Natural killer cell (primary cell): ENCODE results near the gene C18orf32. TPM values are rescaled to one million over a fixed set of nuclear protein-coding genes. Genes with fewer than 3 reads are reported as not detected.

Source experiments
- ATAC-seq, 3 donors: fragments of 150-1000 bp in 2 of 3; fragments of 200-7000 bp in 1 of 3; cut with Tn5 transposase; 1 replicate in 1 of 3; 2 replicates in 2 of 3; pipeline ENCODE4 v1.10.0; 2021; ENCODE audit warnings: mild to moderate bottlenecking in 2 of 3, moderate library complexity in 2 of 3
- DNase-seq, 2 donors: peaks; one replicate each; pipeline versions ENCODE4 v3.0.0 to v3.0.0-alpha.2; 2013 to 2021; ENCODE audit warnings: mixed read lengths in 1 of 2
- H3K27ac ChIP-seq: one replicate; pipeline ENCODE4 v1.5.1; 2013; ENCODE audit warnings: mild to moderate bottlenecking, low read length
- H3K27me3 ChIP-seq: one replicate; pipeline ENCODE4 v1.6.1; 2013; ENCODE audit warnings: low read length; ENCODE audit not compliant: control insufficient read depth, insufficient read depth
- H3K36me3 ChIP-seq: one replicate; pipeline ENCODE4 v1.6.1; 2013; ENCODE audit warnings: low read length; ENCODE audit not compliant: control insufficient read depth, insufficient read depth
- H3K4me1 ChIP-seq: one replicate; pipeline ENCODE4 v1.6.1; 2013; ENCODE audit warnings: low read length; ENCODE audit not compliant: control insufficient read depth, insufficient read depth
- H3K4me3 ChIP-seq: one replicate; pipeline ENCODE4 v1.5.1; 2013; ENCODE audit warnings: low read length
- H3K9me3 ChIP-seq: one replicate; pipeline ENCODE4 v1.6.1; 2013; ENCODE audit warnings: low read length; ENCODE audit not compliant: control insufficient read depth, insufficient read depth
- H3K27ac Mint-ChIP-seq, 2 donors: one replicate each; pipeline ENCODE4 v1.8.0; 2022; ENCODE audit warnings: mild to moderate bottlenecking in 2 of 2, mixed read lengths in 2 of 2, moderate library complexity in 1 of 2
- H3K27me3 Mint-ChIP-seq, 2 donors: one replicate each; pipeline ENCODE4 v1.8.0; 2022; ENCODE audit warnings: low read depth in 2 of 2, mixed read lengths in 2 of 2
- H3K36me3 Mint-ChIP-seq: one replicate; pipeline ENCODE4 v1.8.0; 2022; ENCODE audit warnings: mixed read lengths
- H3K4me1 Mint-ChIP-seq, 2 donors: one replicate each; pipeline ENCODE4 v1.8.0; 2022; ENCODE audit warnings: mixed read lengths in 2 of 2
- H3K4me3 Mint-ChIP-seq: one replicate; pipeline ENCODE4 v1.8.0; 2022; ENCODE audit warnings: mild to moderate bottlenecking, moderate library complexity, mixed read lengths
- H3K9me3 Mint-ChIP-seq, 2 donors: one replicate each; pipeline ENCODE4 v1.8.0; 2022; ENCODE audit warnings: mixed read lengths in 2 of 2
- CTCF ChIP-seq: fragments of 200-600 bp; IDR thresholded peaks from one replicate; pipeline ENCODE4 v1.8.0; 2022; ENCODE audit warnings: antibody characterized with exemption
- WGBS: methylation state at CpG from one replicate; pipeline ENCODE4 v1.1.7; 2013; ENCODE audit warnings: missing lambda C conversion rate; ENCODE audit not compliant: insufficient coverage; 5-methylcytosine and 5-hydroxymethylcytosine counted together
- intact Hi-C: fragments of 100-400 bp; cut with micrococcal nuclease; formaldehyde crosslinking; loops from one replicate; pipeline ENCODE4 v1.14.2; 2022
- total RNA-seq, 4 donors: library from RNA; stranded (reverse); fragments of 120-200 nt in 1 of 4; gene quantifications; one replicate each; pipeline versions ENCODE4 v1.2.3 to v1.2.4, GENCODE V29; 2013 to 2022

C18orf32 gene
- total RNA-seq, 3 donors from 2014 or later (not counting 1 experiment from before 2014, with no cell fraction given) = 18.8 to 28.0 (median 23.9) TPM

- intact Hi-C loops = loop anchor here (5.0 kb wide), 1 partner anchor 771 kb away; no protein-coding TSS in a partner anchor
- peak in 1 of 2 donors; percentile 82 for DNase-seq
- 80% methylated on average over 3 of the region's 3 CpGs for WGBS
- H3K27ac Mint-ChIP-seq = no peak overlapping the region
- peaks cover 4% of the 10 kb centered on the region in 2 donors for H3K9me3 Mint-ChIP-seq
- no peak overlapping the region for H3K4me3 ChIP-seq
- H3K36me3 Mint-ChIP-seq = peaks cover 26% of the 10 kb centered on the region
- peak; percentile 28 for TF ChIP-seq CTCF
- H3K9me3 ChIP-seq = peaks cover 11% of the 10 kb centered on the region
- H3K4me1 Mint-ChIP-seq = peaks cover 26 to 37% of the 10 kb centered on the region in 2 donors
- H3K4me1 ChIP-seq = no peaks in the 10 kb centered on the region
- H3K4me3 Mint-ChIP-seq = no peak overlapping the region
- no peaks in the 10 kb centered on the region for H3K36me3 ChIP-seq
- H3K27me3 ChIP-seq = no peaks in the 10 kb centered on the region
- H3K27ac ChIP-seq = no peak overlapping the region
- H3K27me3 Mint-ChIP-seq = no peaks in the 10 kb centered on the region
- peak in 2 of 3 donors; percentile 46 to 61 for ATAC-seq
These were observed 39.0 kb downstream of the C18orf32 start for GRCh38 chr18:49447810-49448745.

- no peak for ATAC-seq
- intact Hi-C loops = loop anchor here (5.0 kb wide), 1 partner anchor 769 kb away; no protein-coding TSS in a partner anchor
- 76% methylated on average over 5 of the region's 5 CpGs for WGBS
- no peaks in the 10 kb centered on the region for H3K36me3 ChIP-seq
- H3K9me3 ChIP-seq = peaks cover 11% of the 10 kb centered on the region
- Mint-ChIP-seq H3K4me3 (no peak overlapping the region), H3K27me3 (no peaks in the 10 kb centered on the region), H3K9me3 (peaks cover 4% of the 10 kb centered on the region in 2 donors), H3K4me1 (peaks cover 36 to 39% of the 10 kb centered on the region in 2 donors), H3K36me3 (peaks cover 19% of the 10 kb centered on the region), H3K27ac (no peak overlapping the region)
- H3K4me1 ChIP-seq = no peaks in the 10 kb centered on the region
- H3K27me3 ChIP-seq = no peaks in the 10 kb centered on the region
- H3K4me3 ChIP-seq = no peak overlapping the region
- H3K27ac ChIP-seq = no peak overlapping the region
- no peak for TF ChIP-seq CTCF
- no peak for DNase-seq
These were observed 40.6 kb downstream of the C18orf32 start for GRCh38 chr18:49446481-49446880.

GRCh38 chr18:49444581-49444980, 42.5 kb downstream of the C18orf32 start:
- no peak for DNase-seq
- Histone ChIP-seq H3K27me3 (no peaks in the 10 kb centered on the region), H3K4me3 (no peak overlapping the region), H3K4me1 (no peaks in the 10 kb centered on the region), H3K36me3 (no peaks in the 10 kb centered on the region), H3K9me3 (peaks cover 8% of the 10 kb centered on the region), H3K27ac (no peak overlapping the region)
- H3K27me3 Mint-ChIP-seq = no peaks in the 10 kb centered on the region
- ATAC-seq = no peak
- no CpG with 5 or more reads among the region's 3 CpGs for whole genome bisulfite sequencing
- H3K4me1 Mint-ChIP-seq = peaks cover 39 to 42% of the 10 kb centered on the region in 2 donors
- peaks cover 4% of the 10 kb centered on the region in 2 donors for H3K9me3 Mint-ChIP-seq
- no peak overlapping the region for H3K27ac Mint-ChIP-seq
- no peak overlapping the region for H3K4me3 Mint-ChIP-seq
- TF ChIP-seq CTCF = no peak
- intact Hi-C loops = no loop called here
- peaks cover 11% of the 10 kb centered on the region for H3K36me3 Mint-ChIP-seq
